Breast epithelium (tissue), 3 donors: ENCODE measurements around the gene MAP2K5.

ENCODE experiments used
- POLR2A ChIP-seq: fragments of 450-650 bp; IDR thresholded peaks from one replicate; pipeline ENCODE4 v1.6.1; 2016; ENCODE audit warnings: antibody characterized with exemption, mild to moderate bottlenecking, moderate library complexity
- POLR2AphosphoS5 ChIP-seq, 3 donors: sonication (generic); formaldehyde crosslinking; IDR thresholded peaks; one replicate each; pipeline ENCODE4 v1.6.1; 2017; ENCODE audit warnings: antibody characterized with exemption in 3 of 3
- TF ChIP-seq, protein P1 (sequence below), 3 donors: fragments of 450-650 bp; IDR thresholded peaks; one replicate each; pipeline ENCODE4 v1.5.1; 2016 to 2017; ENCODE audit warnings: antibody characterized with exemption in 3 of 3, mild to moderate bottlenecking in 3 of 3, moderate library complexity in 3 of 3

- TF ChIP-seq, protein P1, sequence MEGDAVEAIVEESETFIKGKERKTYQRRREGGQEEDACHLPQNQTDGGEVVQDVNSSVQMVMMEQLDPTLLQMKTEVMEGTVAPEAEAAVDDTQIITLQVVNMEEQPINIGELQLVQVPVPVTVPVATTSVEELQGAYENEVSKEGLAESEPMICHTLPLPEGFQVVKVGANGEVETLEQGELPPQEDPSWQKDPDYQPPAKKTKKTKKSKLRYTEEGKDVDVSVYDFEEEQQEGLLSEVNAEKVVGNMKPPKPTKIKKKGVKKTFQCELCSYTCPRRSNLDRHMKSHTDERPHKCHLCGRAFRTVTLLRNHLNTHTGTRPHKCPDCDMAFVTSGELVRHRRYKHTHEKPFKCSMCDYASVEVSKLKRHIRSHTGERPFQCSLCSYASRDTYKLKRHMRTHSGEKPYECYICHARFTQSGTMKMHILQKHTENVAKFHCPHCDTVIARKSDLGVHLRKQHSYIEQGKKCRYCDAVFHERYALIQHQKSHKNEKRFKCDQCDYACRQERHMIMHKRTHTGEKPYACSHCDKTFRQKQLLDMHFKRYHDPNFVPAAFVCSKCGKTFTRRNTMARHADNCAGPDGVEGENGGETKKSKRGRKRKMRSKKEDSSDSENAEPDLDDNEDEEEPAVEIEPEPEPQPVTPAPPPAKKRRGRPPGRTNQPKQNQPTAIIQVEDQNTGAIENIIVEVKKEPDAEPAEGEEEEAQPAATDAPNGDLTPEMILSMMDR (IDR thresholded peaks at IDR 0.05): no peak
- TF ChIP-seq POLR2A (no peak), POLR2AphosphoS5 (IDR thresholded peaks at IDR 0.05) (no peak)
These were observed 143.2 kb downstream of the MAP2K5 start for GRCh38 chr15:67685716-67686115.
